Measurements from ENCODE around the gene HSP90AB1. TPM values are rescaled to one million over a fixed set of nuclear protein-coding genes. Genes with fewer than 3 reads are reported as not detected.

The HSP90AB1 gene
- total and polyA plus RNA-seq, 9 of the 15 experiments (the other 6 are each of a cell fraction or from before 2014, with no cell fraction given) = 1,780 to 3,358 (median 2,262) TPM

DNA sequence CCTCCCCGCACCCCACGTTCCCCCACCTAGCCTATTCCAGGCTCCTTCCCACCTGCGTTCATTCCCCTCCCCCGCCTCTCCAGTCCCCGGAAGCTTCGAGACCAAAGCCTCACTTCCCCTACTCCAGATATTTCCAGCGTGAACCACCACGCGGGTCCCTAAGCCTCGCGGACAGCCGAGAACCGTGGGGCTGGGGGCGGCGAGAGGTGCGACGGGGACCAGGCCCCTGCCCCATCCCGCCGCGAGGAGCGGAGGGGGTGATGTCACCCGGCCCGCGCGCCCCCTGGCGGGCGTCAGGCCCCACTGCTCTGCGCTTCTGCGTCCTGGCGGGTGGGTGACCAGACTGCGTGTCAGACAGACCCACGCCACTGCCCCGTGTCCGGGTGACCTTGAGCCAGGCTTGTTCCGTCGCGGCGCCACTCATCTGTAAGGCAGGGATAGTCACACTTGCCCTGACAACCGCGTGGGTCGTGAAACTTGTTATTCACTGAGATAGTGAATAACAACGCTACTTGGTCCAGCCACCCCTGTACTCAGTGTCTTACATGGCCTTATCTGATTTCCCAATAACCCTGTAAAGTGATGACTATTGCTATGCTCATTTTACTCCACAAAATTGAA, 9.0 kb upstream of the HSP90AB1 start (continued):
- peak; percentile 83 for TF ChIP-seq SMAD4 (CRISPR knock-in tag; conservative IDR thresholded peaks at IDR 0.05)
- no peak; a peak in 2 of 4 replicates for TF ChIP-seq FOXK2 (conservative IDR thresholded peaks at IDR 0.05 in 1 of 2, IDR thresholded peaks at IDR 0.05 in 1 of 2; ENCODE audit: low read depth in 2 of 2)
- TF ChIP-seq MEIS2 (IDR thresholded peaks at IDR 0.05; ENCODE audit: partially characterized antibody) = no peak
- TF ChIP-seq HNRNPLL (IDR thresholded peaks at IDR 0.05; ENCODE audit: low read depth, low read length, poor library complexity, severe bottlenecking) = no peak
- no peak for TF ChIP-seq E4F1 (CRISPR knock-in tag; IDR thresholded peaks at IDR 0.05; ENCODE audit: borderline replicate concordance)
- TF ChIP-seq RFX7 (CRISPR knock-in tag; IDR thresholded peaks at IDR 0.05) = no peak
- no peak for TF ChIP-seq ZNF133 (CRISPR knock-in tag; IDR thresholded peaks at IDR 0.05)
- no peak; the same call in 1 of the 2 replicates for TF ChIP-seq ZNF764 (CRISPR knock-in tag; IDR thresholded peaks at IDR 0.05; ENCODE audit: low read depth)
- TF ChIP-seq FOXP4 (CRISPR knock-in tag; IDR thresholded peaks at IDR 0.05; ENCODE audit: borderline replicate concordance) = no peak; the same call in none of the 2 replicates
- no peak for TF ChIP-seq NR2F6 (CRISPR knock-in tag; IDR thresholded peaks at IDR 0.05)
- TF ChIP-seq BHLHE40 (IDR thresholded peaks at IDR 0.05; ENCODE audit: low read length) = peak; percentile 3; the same call in 1 of the 2 replicates
- TF ChIP-seq ETS2 (tag; IDR thresholded peaks at IDR 0.05; ENCODE audit: borderline replicate concordance, poor library complexity, severe bottlenecking) = no peak
- no peak for TF ChIP-seq CBFB (CRISPR knock-in tag; IDR thresholded peaks at IDR 0.05)
- TF ChIP-seq, protein P1, sequence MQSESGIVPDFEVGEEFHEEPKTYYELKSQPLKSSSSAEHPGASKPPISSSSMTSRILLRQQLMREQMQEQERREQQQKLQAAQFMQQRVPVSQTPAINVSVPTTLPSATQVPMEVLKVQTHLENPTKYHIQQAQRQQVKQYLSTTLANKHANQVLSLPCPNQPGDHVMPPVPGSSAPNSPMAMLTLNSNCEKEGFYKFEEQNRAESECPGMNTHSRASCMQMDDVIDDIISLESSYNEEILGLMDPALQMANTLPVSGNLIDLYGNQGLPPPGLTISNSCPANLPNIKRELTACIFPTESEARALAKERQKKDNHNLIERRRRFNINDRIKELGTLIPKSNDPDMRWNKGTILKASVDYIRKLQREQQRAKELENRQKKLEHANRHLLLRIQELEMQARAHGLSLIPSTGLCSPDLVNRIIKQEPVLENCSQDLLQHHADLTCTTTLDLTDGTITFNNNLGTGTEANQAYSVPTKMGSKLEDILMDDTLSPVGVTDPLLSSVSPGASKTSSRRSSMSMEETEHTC (IDR thresholded peaks at IDR 0.05) = 0 out of 2 replicates have a peak, but pooled peaks have one; percentile 8
- no peak for TF ChIP-seq TAF9B (IDR thresholded peaks at IDR 0.05; ENCODE audit: partially characterized antibody)
- TF ChIP-seq SMARCA5 (IDR thresholded peaks at IDR 0.05) = peak; percentile 71
- no peak for TF ChIP-seq RBM39 (optimal IDR thresholded peaks at IDR 0.05; ENCODE audit: low read depth, low read length)
- no peak for TF ChIP-seq PTTG1 (tag; IDR thresholded peaks at IDR 0.05; ENCODE audit: low read depth)
- no peak for TF ChIP-seq PURB (CRISPR knock-in tag; IDR thresholded peaks at IDR 0.05; ENCODE audit: low read depth)
- peak; percentile 92 for TF ChIP-seq MTA3 (IDR thresholded peaks at IDR 0.05; ENCODE audit: borderline replicate concordance)
- no peak for TF ChIP-seq ZZZ3 (IDR thresholded peaks at IDR 0.05)
- TF ChIP-seq KDM4B (IDR thresholded peaks at IDR 0.05; ENCODE audit: borderline replicate concordance in 2 of 2, low read depth in 1 of 2) = 0 out of 4 replicates have a peak, but pooled peaks of 1 of the 2 experiments have one; percentile 23
- peak; percentile 69 for TF ChIP-seq ZBTB17 (CRISPR knock-in tag; IDR thresholded peaks at IDR 0.05)
- no peak for TF ChIP-seq ZFP1 (CRISPR knock-in tag; IDR thresholded peaks at IDR 0.05)

All from K562 (cell line).